G401.6 (cell line): ENCODE measurements around the gene OR4S2.

Experiments used
- FAIRE-seq: peaks from 2 replicates; lab custom pipeline; 2012; peaks lifted over from hg19 to GRCh38; lab: Jason Lieb, UNC

The OR4S2 gene, protein sequence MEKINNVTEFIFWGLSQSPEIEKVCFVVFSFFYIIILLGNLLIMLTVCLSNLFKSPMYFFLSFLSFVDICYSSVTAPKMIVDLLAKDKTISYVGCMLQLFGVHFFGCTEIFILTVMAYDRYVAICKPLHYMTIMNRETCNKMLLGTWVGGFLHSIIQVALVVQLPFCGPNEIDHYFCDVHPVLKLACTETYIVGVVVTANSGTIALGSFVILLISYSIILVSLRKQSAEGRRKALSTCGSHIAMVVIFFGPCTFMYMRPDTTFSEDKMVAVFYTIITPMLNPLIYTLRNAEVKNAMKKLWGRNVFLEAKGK

DNA sequence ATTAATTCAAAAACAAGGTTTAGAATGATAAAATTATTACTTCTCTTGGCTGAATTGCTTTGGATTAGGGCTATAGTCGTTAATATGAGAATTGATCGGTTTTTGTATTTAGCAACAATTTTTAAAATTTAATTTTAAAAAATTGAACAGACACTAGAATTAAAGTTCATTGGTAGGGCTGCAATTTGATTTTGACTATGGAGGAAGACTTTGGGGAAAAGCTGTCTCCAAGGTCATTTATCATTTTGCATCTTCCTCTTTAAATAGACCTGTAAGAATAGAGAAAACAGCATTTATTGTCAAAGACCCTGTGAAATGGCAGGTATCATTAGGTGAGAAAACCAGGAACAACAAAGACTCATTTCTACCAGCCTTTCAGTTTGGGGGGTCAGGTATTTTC, at the start of gene OR4S2:
Gene OR4S2, plus strand, starts transcription at position 301 of the 400 bp plus-strand sequence. CDS start 2,577 bp downstream, outside the sequence.
- FAIRE-seq, result no peak

DNA sequence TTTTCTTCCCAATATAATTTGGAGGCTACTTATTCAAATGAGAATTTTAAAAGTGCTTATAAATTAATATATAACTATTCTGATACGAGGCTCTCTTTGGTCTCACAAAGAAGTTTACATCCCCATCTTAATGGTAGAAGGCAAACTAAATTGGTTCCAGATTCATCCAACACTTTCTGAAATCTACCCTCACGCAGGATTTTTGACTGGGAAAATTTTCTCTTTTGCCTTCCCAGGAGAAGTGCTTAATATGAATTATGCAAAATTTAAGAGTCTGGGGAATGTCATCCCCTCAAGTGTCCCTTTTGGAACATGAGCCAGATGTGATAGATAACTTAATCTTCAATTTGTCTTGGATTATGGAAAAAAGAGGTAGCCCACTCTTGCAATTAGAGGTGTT, 40.6 kb upstream of the OR4S2 start, which contains the start of gene OR4C11:
Gene OR4C11, minus strand, starts transcription at position 101 of the 400 bp plus-strand sequence. CDS start 3,272 bp downstream, outside the sequence.
- no peak for FAIRE-seq

DNA sequence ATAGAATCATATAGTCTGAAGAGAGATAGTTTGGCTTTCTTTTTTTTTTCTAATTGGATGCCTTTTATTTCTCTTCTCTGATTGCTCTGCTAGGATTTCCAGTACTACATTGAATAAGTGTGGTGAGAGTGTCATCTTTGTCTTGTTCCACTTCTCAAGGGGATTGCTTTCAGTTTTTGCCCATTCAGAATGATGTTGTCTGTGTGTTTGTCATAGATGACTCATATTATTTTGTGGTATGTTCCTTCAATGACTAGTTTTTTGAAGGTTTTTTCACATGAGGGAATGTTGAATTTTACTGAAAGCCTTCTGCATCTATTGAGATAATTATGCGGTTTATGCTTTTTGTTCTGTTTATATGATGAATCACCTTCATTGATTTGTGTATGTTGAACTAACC, 23.6 kb upstream of the OR4S2 start:
- FAIRE-seq, result no peak

DNA sequence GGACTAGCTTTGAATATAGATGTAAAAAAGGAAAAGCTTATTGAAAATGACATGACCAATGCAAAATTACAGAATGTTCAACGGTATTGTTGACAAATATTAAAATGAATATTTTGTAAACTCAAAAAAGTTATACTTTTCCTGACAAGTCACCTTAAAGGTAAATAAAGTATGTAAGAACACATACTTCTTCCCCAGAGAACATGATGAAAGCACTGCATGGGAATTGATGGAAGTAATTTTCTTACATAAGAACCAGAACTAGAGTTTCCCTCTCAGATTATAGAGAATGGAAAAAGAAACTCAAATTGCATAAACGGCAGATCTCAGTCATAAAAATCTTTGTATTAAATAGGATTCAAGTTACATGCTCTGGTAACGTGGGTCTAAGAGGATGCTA, 13.3 kb upstream of the OR4S2 start, which contains the start of gene OR4P4:
Gene OR4P4, plus strand, starts transcription at position 301 of the 400 bp plus-strand sequence.
- no peak for FAIRE-seq

DNA sequence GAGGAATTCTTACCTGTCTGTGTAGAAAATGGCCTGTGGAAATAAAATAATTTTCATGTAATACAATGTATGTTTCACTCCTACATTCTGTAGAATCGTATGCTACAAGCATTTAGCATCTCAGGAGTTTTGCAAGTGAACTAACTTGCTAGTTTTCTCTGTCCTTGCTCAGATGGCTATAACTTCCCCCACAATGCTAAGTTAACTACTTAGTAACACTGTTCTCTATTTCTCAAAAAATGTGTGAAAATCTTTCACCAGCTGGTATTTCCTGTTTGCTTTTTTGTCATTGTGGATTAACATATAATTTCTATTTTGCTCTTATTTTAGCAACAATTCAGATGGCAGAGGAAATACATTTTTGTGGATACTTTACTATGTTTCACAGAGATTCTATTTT, 4.4 kb downstream of the OR4S2 start:
- FAIRE-seq, result no peak

DNA sequence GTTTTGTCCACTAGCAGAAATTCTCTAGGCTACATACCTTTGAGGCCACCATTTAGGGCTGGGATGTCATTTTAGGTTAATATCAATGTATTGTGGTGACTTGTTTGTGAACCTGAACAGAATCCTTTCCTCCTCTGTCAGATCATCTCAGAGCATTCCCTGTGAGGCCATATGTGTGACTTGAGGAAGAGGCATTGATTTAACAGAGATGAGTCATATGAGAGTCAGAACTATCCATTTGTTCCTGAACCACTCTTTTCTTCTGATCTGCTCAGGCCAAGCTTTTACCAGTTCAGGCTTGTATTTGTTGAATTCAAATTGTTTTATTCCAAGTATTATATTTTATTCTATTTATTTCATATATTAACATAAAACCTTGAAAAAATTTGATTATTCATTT, 7.0 kb downstream of the OR4S2 start:
- no peak for FAIRE-seq

DNA sequence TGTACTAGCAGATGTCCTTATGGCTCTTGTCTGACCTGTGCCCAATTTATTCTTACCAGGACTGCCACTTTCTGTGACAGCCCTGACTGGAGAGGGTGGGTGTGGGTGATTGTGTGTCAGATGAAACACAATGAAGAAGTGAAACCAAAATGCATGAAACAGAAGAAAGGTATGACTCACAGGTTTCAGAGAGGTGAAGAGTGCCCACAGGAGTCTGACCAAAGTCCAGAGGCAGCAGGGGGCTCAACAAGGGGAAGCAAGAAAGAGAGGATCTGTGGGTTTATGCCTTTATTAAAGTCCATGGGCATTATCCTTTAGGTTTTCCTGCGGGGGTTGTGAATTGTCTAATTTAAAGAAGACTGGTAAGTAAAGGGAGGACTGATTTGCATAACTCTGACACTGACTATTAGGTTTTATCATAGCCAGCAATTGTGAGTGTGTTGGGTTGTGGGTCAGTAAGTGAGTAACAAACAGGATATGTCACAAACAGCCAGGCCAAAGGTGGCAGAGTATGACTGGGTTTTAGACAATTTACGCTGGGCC, 10.0 kb downstream of the OR4S2 start:
- FAIRE-seq, result no peak

DNA sequence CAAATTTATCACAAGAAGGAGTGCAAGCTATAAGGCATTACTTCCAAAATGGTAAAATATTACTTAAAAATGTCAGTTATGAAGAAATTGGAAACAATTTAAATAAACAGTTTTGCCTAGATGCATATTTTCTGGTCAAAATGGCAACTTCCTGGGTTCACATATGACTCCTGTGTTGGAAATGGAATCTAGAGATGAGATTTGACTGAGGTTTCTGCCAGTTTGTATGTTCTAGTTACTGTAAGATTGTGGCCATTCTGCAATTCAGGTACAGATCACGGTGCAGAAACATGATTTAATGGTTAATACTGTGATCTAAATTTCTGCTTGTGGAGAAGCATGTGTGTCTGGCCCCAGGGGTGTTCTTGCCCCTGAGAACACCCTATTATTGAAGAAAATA, 10.5 kb downstream of the OR4S2 start:
- FAIRE-seq, result no peak

DNA sequence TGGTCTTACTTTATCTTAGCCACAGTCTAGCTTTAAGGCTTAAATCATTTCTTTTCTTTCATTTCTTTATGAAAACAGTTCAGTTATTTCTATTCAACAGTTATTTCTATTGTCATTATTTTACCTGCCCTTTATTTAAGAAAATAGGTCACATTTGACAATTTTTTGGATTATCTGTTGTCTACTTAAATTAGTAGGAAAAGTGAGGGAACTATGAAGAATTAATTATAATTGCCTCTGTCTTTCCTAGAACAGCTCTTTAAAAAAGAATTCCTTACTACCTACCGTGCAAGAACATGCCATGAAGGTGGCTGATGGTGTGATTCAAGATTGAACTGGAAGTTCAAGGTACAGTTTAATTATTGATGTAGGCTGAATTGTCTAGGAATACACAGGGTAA, 13.8 kb downstream of the OR4S2 start, which contains the start of gene OR4C6:
Gene OR4C6, plus strand, starts transcription at position 301 of the 400 bp plus-strand sequence. CDS start 2,966 bp downstream, outside the sequence.
- FAIRE-seq, result no peak

DNA sequence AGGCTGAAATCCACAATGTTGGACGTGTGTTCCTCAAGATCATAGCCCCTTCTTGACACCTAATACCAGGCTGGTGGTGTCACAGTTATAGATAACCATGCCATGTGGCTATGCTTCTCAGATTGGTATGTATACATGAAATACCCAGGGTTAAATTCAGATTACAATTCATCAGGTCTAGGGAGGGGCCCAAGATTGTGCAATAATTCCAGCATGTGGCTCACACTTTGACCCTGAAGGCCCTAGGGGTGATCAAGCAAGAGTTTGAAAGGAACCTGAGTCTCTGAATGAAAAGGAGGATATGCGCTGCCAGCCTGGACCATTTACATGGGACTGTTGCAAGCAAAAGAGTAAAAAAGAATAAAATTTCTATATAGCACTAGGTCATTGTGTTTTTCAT, 21.2 kb downstream of the OR4S2 start:
- no peak for FAIRE-seq

DNA sequence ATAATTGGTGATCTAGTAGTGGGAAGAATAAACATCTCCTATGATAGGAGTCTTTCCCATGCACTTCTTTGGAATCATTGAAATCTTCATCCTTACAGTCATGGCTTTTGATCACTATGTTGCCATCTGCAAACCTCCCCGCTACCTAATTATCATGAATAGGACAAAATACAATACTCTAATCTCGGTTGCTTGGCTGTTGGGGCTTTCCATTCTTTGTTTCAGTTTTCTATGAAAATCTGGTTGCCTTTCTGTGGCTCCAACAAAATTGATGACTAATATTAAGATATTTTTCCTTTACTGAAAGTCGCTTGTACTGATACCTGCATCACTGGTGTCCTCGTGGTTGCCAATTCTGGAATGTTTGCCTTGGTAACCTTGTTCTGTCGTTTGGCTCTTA, 25.7 kb downstream of the OR4S2 start:
- no peak for FAIRE-seq

DNA sequence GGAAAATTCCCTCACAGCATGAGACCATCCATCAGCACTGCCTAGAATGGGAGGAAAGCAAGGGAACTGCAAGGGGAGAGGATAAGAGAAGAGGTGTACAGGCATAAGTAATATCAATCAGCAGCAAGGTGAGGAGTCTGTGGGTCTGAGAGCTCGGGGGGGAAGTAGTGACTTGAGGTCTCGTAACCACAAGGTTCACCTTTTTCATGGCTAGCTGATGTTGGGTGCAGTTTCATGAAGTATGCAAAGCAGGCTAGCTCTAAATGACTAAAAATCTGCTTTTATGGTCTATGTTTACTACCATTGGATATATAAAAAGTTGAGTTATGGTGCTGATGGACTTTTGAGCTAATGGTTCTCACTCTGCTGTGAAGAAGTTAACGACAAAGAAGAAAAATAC, 49.7 kb downstream of the OR4S2 start:
- FAIRE-seq, result no peak

DNA sequence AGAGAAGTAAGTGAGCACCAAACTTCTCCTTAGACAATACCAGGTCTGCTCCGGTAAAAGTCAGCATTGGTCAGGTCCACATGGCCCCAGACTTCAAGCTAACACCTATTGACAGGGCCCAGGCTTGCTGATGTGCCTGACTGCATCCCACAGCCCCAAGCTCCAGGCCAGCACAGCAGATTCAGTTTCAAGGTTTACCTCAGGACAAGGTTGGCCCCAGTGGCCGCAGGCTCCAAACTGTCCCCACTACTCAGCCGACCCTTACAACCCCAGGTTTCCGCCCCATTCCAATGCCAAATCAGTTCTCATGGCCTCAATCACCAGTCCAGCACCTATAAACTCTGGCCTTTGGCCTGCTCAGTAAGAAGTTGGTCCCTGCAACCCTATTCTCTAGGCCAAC, 53.3 kb downstream of the OR4S2 start:
- no peak for FAIRE-seq
